PC-9 (cell line): ENCODE measurements around the gene PROSER2. TPM values are rescaled to one million over a fixed set of nuclear protein-coding genes. Genes with fewer than 3 reads are reported as not detected.

Experiments
- BruUV-seq: library from RNA; stranded (reverse); fragments of 400-500 nt; replicated peaks from 2 replicates; lab custom pipeline; 2021; lab: Mats Ljungman, UMichigan
- CTCF ChIA-PET: fragments of 300-600 bp; sonication (Branson Sonifier 250); formaldehyde crosslinking; loops from one replicate; lab custom pipeline; 2022; ENCODE audit warnings: antibody characterized with exemption; lab: Charles Lee
- POLR2A ChIA-PET: fragments of 300-600 bp; sonication (Branson Sonifier 250); formaldehyde crosslinking; loops from one replicate; lab custom pipeline; 2022; ENCODE audit warnings: antibody characterized with exemption; ENCODE audit not compliant: unreplicated experiment; lab: Charles Lee
- DNase-seq, 2 experiments: peaks; one replicate each; pipeline versions ENCODE4 v3.0.0 to v3.0.0-alpha.2; 2015 to 2022; ENCODE audit warnings: mixed read lengths in 1 of 2
- H2AFZ ChIP-seq: fragments of 200-600 bp; sonication (generic); 2 replicates; pipeline ENCODE4 v1.8.1; 2017; ENCODE audit warnings: antibody characterized with exemption
- H3F3A ChIP-seq: fragments of 200-600 bp; sonication (generic); 2 replicates; pipeline ENCODE4 v1.8.1; 2017; ENCODE audit warnings: antibody characterized with exemption, mild to moderate bottlenecking, low read depth; ENCODE audit not compliant: insufficient read depth
- H3K27ac ChIP-seq: fragments of 200-600 bp; sonication (generic); 2 replicates; pipeline ENCODE4 v1.6.1; 2016; ENCODE audit warnings: mixed run types
- H3K27me3 ChIP-seq: fragments of 200-600 bp; sonication (generic); 2 replicates; pipeline ENCODE4 v1.6.1; 2016; ENCODE audit warnings: low read depth, mixed run types; ENCODE audit not compliant: insufficient read depth
- H3K36me3 ChIP-seq: fragments of 200-600 bp; sonication (generic); 2 replicates; pipeline ENCODE4 v1.6.1; 2016; ENCODE audit warnings: low read depth, mixed run types
- H3K4me1 ChIP-seq: fragments of 200-600 bp; sonication (generic); replicated peaks from 2 replicates; pipeline ENCODE4 v1.6.1; 2016; ENCODE audit warnings: mixed run types; ENCODE audit not compliant: insufficient read depth
- H3K4me2 ChIP-seq: fragments of 200-600 bp; sonication (generic); 2 replicates; pipeline ENCODE4 v1.6.1; 2017; ENCODE audit warnings: mixed run types
- H3K4me3 ChIP-seq: fragments of 200-600 bp; sonication (generic); 2 replicates; pipeline ENCODE4 v1.6.1; 2016; ENCODE audit warnings: mixed run types
- H3K79me2 ChIP-seq: fragments of 200-600 bp; sonication (generic); 2 replicates; pipeline ENCODE4 v1.6.1; 2017; ENCODE audit warnings: low read depth, mixed run types
- H3K9me2 ChIP-seq: fragments of 200-600 bp; sonication (generic); 2 replicates; pipeline ENCODE4 v1.8.1; 2017; ENCODE audit warnings: mild to moderate bottlenecking; ENCODE audit not compliant: insufficient read depth
- H3K9me3 ChIP-seq: fragments of 200-600 bp; sonication (generic); 2 replicates; pipeline ENCODE4 v1.8.1; 2016; ENCODE audit warnings: low read depth; ENCODE audit not compliant: insufficient read depth
- H4K20me1 ChIP-seq: fragments of 200-600 bp; sonication (generic); 2 replicates; pipeline ENCODE4 v1.8.1; 2017; ENCODE audit not compliant: insufficient read depth
- CTCF ChIP-seq: fragments of 200-600 bp; sonication (generic); conservative IDR thresholded peaks from 2 replicates; pipeline ENCODE4 v1.6.1; 2017; ENCODE audit warnings: mixed run types, antibody characterized with exemption, mild to moderate bottlenecking, moderate library complexity
- EZH2 ChIP-seq: fragments of 200-600 bp; sonication (generic); IDR thresholded peaks from 2 replicates; pipeline ENCODE4 v1.8.0; 2017; ENCODE audit warnings: antibody characterized with exemption, low read depth
- intact Hi-C: fragments of 100-400 bp; cut with micrococcal nuclease; formaldehyde crosslinking; loops from one replicate; pipeline ENCODE4 v1.10.0; 2022; ENCODE audit not compliant: unreplicated experiment
- total RNA-seq: library from RNA; stranded (reverse); gene quantifications from 2 replicates; pipeline ENCODE4 v1.2.3, GENCODE V29; 2021

Gene PROSER2
- total RNA-seq, 1 experiment from 2014 or later: 66.6 TPM

GRCh38 chr10:11846542-11846941, 23.4 kb downstream of the PROSER2 start:
- H3K27ac ChIP-seq: no peak overlapping the region
- peaks cover 13% of the 10 kb centered on the region; the same call in 1 of the 2 replicates for H4K20me1 ChIP-seq
- TF ChIP-seq CTCF: no peak
- TF ChIP-seq EZH2: no peak
- H3F3A ChIP-seq: peaks cover 4% of the 10 kb centered on the region; the same call in 1 of the 2 replicates
- POLR2A ChIA-PET: interaction anchor here (0.6 kb wide), 1 partner anchor 842 kb away, joined by 4 read pairs; no protein-coding TSS in a partner anchor
- intact Hi-C loops: no loop called here
- no peaks in the 10 kb centered on the region for H3K9me2 ChIP-seq
- no peak overlapping the region for H3K4me2 ChIP-seq
- no peak for DNase-seq
- peaks cover 97% of the 10 kb centered on the region for H3K79me2 ChIP-seq
- H3K36me3 ChIP-seq: no peaks in the 10 kb centered on the region
- CTCF ChIA-PET: no interaction called here
- no peaks in the 10 kb centered on the region for H3K9me3 ChIP-seq
- no peak overlapping the region for H2AFZ ChIP-seq
- no peaks in the 10 kb centered on the region for H3K4me1 ChIP-seq
- BruUV-seq: no TSS peak
- H3K4me3 ChIP-seq: no peak overlapping the region
- no peaks in the 10 kb centered on the region for H3K27me3 ChIP-seq

- POLR2A ChIA-PET: no interaction called here
- no TSS peak for BruUV-seq
- CTCF ChIA-PET: interaction anchor here (0.8 kb wide), 1 partner anchor 10 kb away, joined by 3 read pairs; no protein-coding TSS in a partner anchor
- no peak overlapping the region for H3K27ac ChIP-seq
- peaks cover 11% of the 10 kb centered on the region; the same call in 1 of the 2 replicates for H3K36me3 ChIP-seq
- TF ChIP-seq CTCF (no peak), EZH2 (no peak)
- H3K9me2 ChIP-seq: no peaks in the 10 kb centered on the region
- intact Hi-C loops: no loop called here
- H3K27me3 ChIP-seq: no peaks in the 10 kb centered on the region
- no peaks in the 10 kb centered on the region for H3K4me1 ChIP-seq
- no peak overlapping the region for H3K4me3 ChIP-seq
- H3K4me2 ChIP-seq: no peak overlapping the region
- peaks cover 95% of the 10 kb centered on the region for H3K79me2 ChIP-seq
- H2AFZ ChIP-seq: no peak overlapping the region
- DNase-seq: no peak
- H3F3A ChIP-seq: no peaks in the 10 kb centered on the region; the same call in 1 of the 2 replicates
- no peaks in the 10 kb centered on the region for H3K9me3 ChIP-seq
- peaks cover 8% of the 10 kb centered on the region; the same call in 1 of the 2 replicates for H4K20me1 ChIP-seq
These were observed 26.1 kb downstream of the PROSER2 start for GRCh38 chr10:11849277-11849676.

- H3K27me3 ChIP-seq: no peaks in the 10 kb centered on the region
- H3K79me2 ChIP-seq: peaks cover 95% of the 10 kb centered on the region
- no peaks in the 10 kb centered on the region for H3K4me1 ChIP-seq
- ChIA-PET CTCF (no interaction called here), POLR2A (no interaction called here)
- no peak overlapping the region for H3K4me2 ChIP-seq
- H3K27ac ChIP-seq: no peak overlapping the region
- no peak overlapping the region for H2AFZ ChIP-seq
- intact Hi-C loops: no loop called here
- H3F3A ChIP-seq: no peaks in the 10 kb centered on the region; the same call in 1 of the 2 replicates
- no TSS peak for BruUV-seq
- TF ChIP-seq EZH2: no peak
- no peak for TF ChIP-seq CTCF
- H3K9me2 ChIP-seq: no peaks in the 10 kb centered on the region
- no peak for DNase-seq
- H3K4me3 ChIP-seq: no peak overlapping the region
- H4K20me1 ChIP-seq: peaks cover 8% of the 10 kb centered on the region; the same call in 1 of the 2 replicates
- no peaks in the 10 kb centered on the region for H3K9me3 ChIP-seq
- H3K36me3 ChIP-seq: peaks cover 11% of the 10 kb centered on the region; the same call in 1 of the 2 replicates
These were observed 26.8 kb downstream of the PROSER2 start for GRCh38 chr10:11849911-11850310.
